B cell (primary cell): Measurements from ENCODE around the gene PARVA. TPM values are rescaled to one million over a fixed set of nuclear protein-coding genes. Genes with fewer than 3 reads are reported as not detected.

ENCODE experiments used
- ATAC-seq: fragments of 200-7000 bp; cut with Tn5 transposase; one replicate; pipeline ENCODE4 v1.10.0; 2021; ENCODE audit warnings: low read depth, mild to moderate bottlenecking, moderate number of reproducible peaks, moderate library complexity
- CTCF ChIA-PET: fragments of 350-600 bp; sonication (Branson Sonifier 250); formaldehyde crosslinking; loops from one replicate; lab custom pipeline; 2021; ENCODE audit warnings: antibody characterized with exemption, inconsistent platforms; lab: Charles Lee
- POLR2A ChIA-PET: fragments of 350-600 bp; sonication (Branson Sonifier 250); formaldehyde crosslinking; loops from one replicate; lab custom pipeline; 2021; ENCODE audit warnings: antibody characterized with exemption; lab: Charles Lee
- DNase-seq: peaks from one replicate; pipeline ENCODE4 v3.0.0; 2013
- H2AFZ ChIP-seq: 2 replicates; pipeline ENCODE4 v1.6.1; 2012; ENCODE audit warnings: mild to moderate bottlenecking, low read depth, low read length; ENCODE audit not compliant: insufficient read depth, poor library complexity, severe bottlenecking
- H3K27ac ChIP-seq, 2 donors: 1 replicate in 1 of 2; 2 replicates in 1 of 2; pipeline ENCODE4 v1.5.1; 2012 to 2013; ENCODE audit warnings: low read length in 2 of 2, mild to moderate bottlenecking in 2 of 2, moderate library complexity in 1 of 2
- H3K27me3 ChIP-seq, 4 experiments: fragments of 200-600 bp in 1 of 4; sonication (generic) in 1 of 4; replicated peaks in 1 of 4; 1 replicate in 2 of 4; 2 replicates in 2 of 4; pipeline versions ENCODE4 v1.6.1 to v1.7.0; 2013 to 2016; ENCODE audit warnings: low read length in 3 of 4, mild to moderate bottlenecking in 2 of 4, mixed read lengths in 1 of 4, moderate library complexity in 1 of 4; ENCODE audit not compliant: insufficient read depth in 4 of 4, control insufficient read depth in 3 of 4; ENCODE audit errors: control extremely low read depth in 1 of 4
- H3K36me3 ChIP-seq, 2 experiments: replicated peaks in 1 of 2; 1 replicate in 1 of 2; 2 replicates in 1 of 2; pipeline versions ENCODE4 v1.6.1 to v1.7.1; 2013; ENCODE audit warnings: low read length in 1 of 2; ENCODE audit not compliant: insufficient read depth in 2 of 2, control insufficient read depth in 1 of 2; ENCODE audit errors: control extremely low read depth in 1 of 2, extremely low read depth in 1 of 2
- H3K4me1 ChIP-seq, 2 donors: fragments of 200-600 bp in 1 of 2; sonication (generic) in 1 of 2; 1 replicate in 1 of 2; 2 replicates in 1 of 2; pipeline versions ENCODE4 v1.5.1 to v1.6.1; 2013 to 2017; ENCODE audit warnings: low read length in 2 of 2; ENCODE audit not compliant: control insufficient read depth in 2 of 2, insufficient read depth in 2 of 2
- H3K4me2 ChIP-seq: replicated peaks from 2 replicates; pipeline ENCODE3; 2012; ENCODE audit warnings: mild to moderate bottlenecking, low read depth, low read length; ENCODE audit not compliant: poor library complexity, severe bottlenecking
- H3K4me3 ChIP-seq, 5 experiments: fragments of 200-600 bp in 1 of 5; sonication (generic) in 1 of 5; 1 replicate in 3 of 5; 2 replicates in 2 of 5; pipeline versions ENCODE4 v1.5.1 to v1.7.0; 2011 to 2016; ENCODE audit warnings: low read length in 4 of 5, mild to moderate bottlenecking in 4 of 5, low read depth in 2 of 5, control low read depth in 1 of 5, moderate library complexity in 1 of 5; ENCODE audit not compliant: insufficient read depth in 1 of 5; ENCODE audit errors: control extremely low read depth in 1 of 5, extremely low read depth in 1 of 5
- H3K79me2 ChIP-seq: fragments of 200-600 bp; sonication (generic); one replicate; pipeline ENCODE4 v1.6.0; 2016; ENCODE audit warnings: low read length; ENCODE audit not compliant: control insufficient read depth, insufficient read depth
- H3K9ac ChIP-seq: fragments of 200-600 bp; sonication (generic); 2 replicates; pipeline ENCODE4 v1.6.1; 2017; ENCODE audit warnings: mild to moderate bottlenecking, low read length, moderate library complexity
- H3K9me3 ChIP-seq, 3 donors: one replicate each; pipeline versions ENCODE4 v1.6.1 to v1.7.1; 2013; ENCODE audit warnings: low read length in 2 of 3; ENCODE audit not compliant: control insufficient read depth in 2 of 3, insufficient read depth in 1 of 3; ENCODE audit errors: control extremely low read depth in 1 of 3
- H4K20me1 ChIP-seq: 2 replicates; pipeline ENCODE4 v1.6.0; 2012; ENCODE audit warnings: mild to moderate bottlenecking, low read length; ENCODE audit not compliant: insufficient read depth, control insufficient read depth, poor library complexity, severe bottlenecking
- H3K27ac Mint-ChIP-seq: one replicate; pipeline ENCODE4 v1.8.0; 2021; ENCODE audit warnings: mixed read lengths
- H3K27me3 Mint-ChIP-seq: one replicate; pipeline ENCODE4 v1.8.0; 2021; ENCODE audit warnings: mixed read lengths
- H3K4me1 Mint-ChIP-seq: one replicate; pipeline ENCODE4 v1.8.0; 2021; ENCODE audit warnings: mixed read lengths
- H3K4me3 Mint-ChIP-seq: one replicate; pipeline ENCODE4 v1.8.0; 2021; ENCODE audit warnings: mixed read lengths
- H3K9me3 Mint-ChIP-seq: one replicate; pipeline ENCODE4 v1.8.0; 2022; ENCODE audit warnings: mixed read lengths; ENCODE audit not compliant: insufficient read depth
- EZH2 ChIP-seq: IDR thresholded peaks from 2 replicates; pipeline ENCODE4 v1.6.1; 2012; ENCODE audit warnings: borderline replicate concordance, low read depth, mild to moderate bottlenecking, moderate library complexity, low read length; ENCODE audit not compliant: insufficient read depth, poor library complexity, severe bottlenecking
- WGBS: methylation state at CpG from one replicate; pipeline ENCODE4 v1.1.5; 2013; ENCODE audit warnings: missing lambda C conversion rate; ENCODE audit not compliant: insufficient coverage; 5-methylcytosine and 5-hydroxymethylcytosine counted together
- intact Hi-C: fragments of 100-400 bp; cut with micrococcal nuclease; formaldehyde crosslinking; loops from one replicate; pipeline ENCODE4 v1.10.0; 2022
- polyA plus RNA-seq: library from polyadenylated mRNA; depleted of rRNA; stranded (reverse); fragments of >200 nt; gene quantifications from 2 replicates; pipeline ENCODE4 v1.2.3, GENCODE V29; 2012
- total RNA-seq, 2 donors: library from RNA; stranded (reverse); fragments of 120-200 nt in 1 of 2; gene quantifications; 1 replicate in 1 of 2; 2 replicates in 1 of 2; pipeline versions ENCODE4 v1.2.3 to v1.2.4, GENCODE V29; 2013 to 2022
- TF ChIP-seq, protein P1 (sequence below): fragments of 200-600 bp; IDR thresholded peaks from one replicate; pipeline ENCODE4 v1.8.0; 2022; ENCODE audit warnings: antibody characterized with exemption, mild to moderate bottlenecking

The PARVA gene
- total and polyA plus RNA-seq, 2 donors (not counting 1 experiment from before 2014, with no cell fraction given), result not detected

DNA sequence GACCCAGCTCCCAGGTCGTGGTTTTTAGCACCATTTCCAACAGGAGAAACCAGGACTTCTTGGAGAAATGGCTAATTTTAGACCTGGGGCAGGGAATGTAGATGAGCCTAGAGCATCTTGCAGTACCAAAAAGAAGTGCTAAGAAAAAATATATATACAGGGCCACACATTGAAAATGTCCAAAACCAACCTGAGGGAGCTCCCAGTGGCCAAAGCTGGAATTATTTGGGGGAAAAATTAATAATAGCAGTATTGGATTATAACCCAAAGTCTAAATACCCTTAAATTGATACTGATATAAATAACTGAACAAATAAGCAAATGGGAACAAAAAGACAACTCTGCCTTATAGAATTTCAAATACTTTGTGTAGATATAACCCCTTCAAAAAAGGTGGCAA is 108.0 kb downstream of the PARVA start:
- H2AFZ ChIP-seq, result no peak overlapping the region
- CTCF ChIA-PET, result no interaction called here
- H3K79me2 ChIP-seq, result no peaks in the 10 kb centered on the region
- TF ChIP-seq, protein P1, sequence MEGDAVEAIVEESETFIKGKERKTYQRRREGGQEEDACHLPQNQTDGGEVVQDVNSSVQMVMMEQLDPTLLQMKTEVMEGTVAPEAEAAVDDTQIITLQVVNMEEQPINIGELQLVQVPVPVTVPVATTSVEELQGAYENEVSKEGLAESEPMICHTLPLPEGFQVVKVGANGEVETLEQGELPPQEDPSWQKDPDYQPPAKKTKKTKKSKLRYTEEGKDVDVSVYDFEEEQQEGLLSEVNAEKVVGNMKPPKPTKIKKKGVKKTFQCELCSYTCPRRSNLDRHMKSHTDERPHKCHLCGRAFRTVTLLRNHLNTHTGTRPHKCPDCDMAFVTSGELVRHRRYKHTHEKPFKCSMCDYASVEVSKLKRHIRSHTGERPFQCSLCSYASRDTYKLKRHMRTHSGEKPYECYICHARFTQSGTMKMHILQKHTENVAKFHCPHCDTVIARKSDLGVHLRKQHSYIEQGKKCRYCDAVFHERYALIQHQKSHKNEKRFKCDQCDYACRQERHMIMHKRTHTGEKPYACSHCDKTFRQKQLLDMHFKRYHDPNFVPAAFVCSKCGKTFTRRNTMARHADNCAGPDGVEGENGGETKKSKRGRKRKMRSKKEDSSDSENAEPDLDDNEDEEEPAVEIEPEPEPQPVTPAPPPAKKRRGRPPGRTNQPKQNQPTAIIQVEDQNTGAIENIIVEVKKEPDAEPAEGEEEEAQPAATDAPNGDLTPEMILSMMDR, result no peak
- H3K27me3 ChIP-seq, result no peaks in the 10 kb centered on the region
- POLR2A ChIA-PET, result no interaction called here
- intact Hi-C loops, result no loop called here
- Mint-ChIP-seq H3K27me3 (no peaks in the 10 kb centered on the region), H3K9me3 (peaks cover 5% of the 10 kb centered on the region), H3K27ac (no peak overlapping the region), H3K4me3 (no peak overlapping the region), H3K4me1 (no peaks in the 10 kb centered on the region)
- no peak for DNase-seq
- H3K27ac ChIP-seq, result no peak overlapping the region
- no peak overlapping the region for H3K9ac ChIP-seq
- no peak overlapping the region for H3K4me2 ChIP-seq
- WGBS, result no CpG with 5 or more reads among the region's 1 CpG
- peaks cover 0 to 13% (median 6%) of the 10 kb centered on the region in 3 donors for H3K9me3 ChIP-seq
- H3K4me1 ChIP-seq, result no peaks in the 10 kb centered on the region
- H4K20me1 ChIP-seq, result no peaks in the 10 kb centered on the region
- no peak overlapping the region for H3K4me3 ChIP-seq
- H3K36me3 ChIP-seq, result no peaks in the 10 kb centered on the region
- ATAC-seq, result no peak

DNA sequence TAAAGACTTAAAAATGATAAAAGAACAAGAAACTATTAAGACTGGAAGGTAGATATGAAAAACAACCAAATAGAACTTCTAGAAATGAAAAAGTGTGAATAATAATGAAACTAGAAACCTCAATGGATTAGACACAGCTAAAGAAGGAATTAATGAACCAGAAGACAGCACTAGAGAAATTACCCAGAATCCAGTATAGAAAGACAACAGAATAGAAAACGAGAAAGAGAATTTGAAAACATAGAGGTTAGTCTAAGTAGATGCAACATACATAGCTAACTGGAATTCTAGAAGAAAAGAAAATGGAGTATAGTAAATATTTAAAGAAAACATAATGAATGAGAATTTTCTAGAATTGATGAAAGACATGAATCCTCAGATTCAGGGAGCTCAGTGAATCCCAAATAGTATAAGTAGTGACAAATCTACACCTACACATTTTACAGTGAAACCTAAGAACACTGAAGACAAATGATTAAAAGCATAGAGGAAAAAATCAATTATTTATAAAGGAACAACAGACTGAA is 111.9 kb downstream of the PARVA start:
- Histone ChIP-seq H3K27me3 (no peaks in the 10 kb centered on the region), H3K79me2 (no peaks in the 10 kb centered on the region), H2AFZ (no peak overlapping the region), H3K4me2 (no peak overlapping the region), H3K9ac (no peak overlapping the region), H3K36me3 (no peaks in the 10 kb centered on the region), H3K27ac (no peak overlapping the region), H3K9me3 (peaks cover 0 to 11% (median 6%) of the 10 kb centered on the region in 3 donors), H3K4me1 (no peaks in the 10 kb centered on the region), H4K20me1 (no peaks in the 10 kb centered on the region), H3K4me3 (no peak overlapping the region)
- H3K27me3 Mint-ChIP-seq, result no peaks in the 10 kb centered on the region
- H3K9me3 Mint-ChIP-seq, result peaks cover 5% of the 10 kb centered on the region
- intact Hi-C loops, result no loop called here
- CTCF ChIA-PET, result no interaction called here
- no peak for DNase-seq
- H3K4me1 Mint-ChIP-seq, result no peaks in the 10 kb centered on the region
- no peak overlapping the region for H3K27ac Mint-ChIP-seq
- TF ChIP-seq, protein P1, result no peak
- TF ChIP-seq EZH2, result no peak
- no peak for ATAC-seq
- WGBS, result no CpG with 5 or more reads among the region's 1 CpG
- no peak overlapping the region for H3K4me3 Mint-ChIP-seq
- POLR2A ChIA-PET, result no interaction called here
